ENCODE results near the gene PTPRN2. TPM values are rescaled to one million over a fixed set of nuclear protein-coding genes. Genes with fewer than 3 reads are reported as not detected.

Gene PTPRN2
- total and polyA plus RNA-seq, 2 experiments from 2014 or later, result 0.28 TPM; not detected in 1

- no peak for TF ChIP-seq CTCF (IDR thresholded peaks at IDR 0.05; ENCODE audit: low read depth, low read length)
- Histone ChIP-seq H3K4me3 (no peak overlapping the region), H3K4me1 (ENCODE audit: low read depth) (no peaks in the 10 kb centered on the region), H3K27ac (no peak overlapping the region), H3K27me3 (no peaks in the 10 kb centered on the region), H3K9me3 (ENCODE audit: low read depth) (no peaks in the 10 kb centered on the region), H3K36me3 (no peaks in the 10 kb centered on the region)
- DNase-seq (ENCODE audit: low read depth in 1 of 2, low spot score in 1 of 2), result no peak
Observed at GRCh38 chr7:157952050-157952667, 635.5 kb downstream of the PTPRN2 start.

GRCh38 chr7:157951300-157952049 lies 636.1 kb downstream of the PTPRN2 start:
- Histone ChIP-seq H3K27me3 (no peaks in the 10 kb centered on the region), H3K4me3 (no peak overlapping the region), H3K27ac (no peak overlapping the region), H3K4me1 (ENCODE audit: low read depth) (no peaks in the 10 kb centered on the region), H3K9me3 (ENCODE audit: low read depth) (no peaks in the 10 kb centered on the region), H3K36me3 (no peaks in the 10 kb centered on the region)
- DNase-seq (ENCODE audit: low read depth in 1 of 2, low spot score in 1 of 2), result no peak
- TF ChIP-seq CTCF (IDR thresholded peaks at IDR 0.05; ENCODE audit: low read depth, low read length), result no peak

- no peak for DNase-seq (ENCODE audit: low read depth in 1 of 2, low spot score in 1 of 2)
- H3K36me3 ChIP-seq, result no peaks in the 10 kb centered on the region
- no peaks in the 10 kb centered on the region for H3K27me3 ChIP-seq
- no peak overlapping the region for H3K27ac ChIP-seq
- TF ChIP-seq CTCF (IDR thresholded peaks at IDR 0.05; ENCODE audit: low read depth, low read length), result no peak
- no peaks in the 10 kb centered on the region for H3K9me3 ChIP-seq (ENCODE audit: low read depth)
- H3K4me3 ChIP-seq, result no peak overlapping the region
- no peaks in the 10 kb centered on the region for H3K4me1 ChIP-seq (ENCODE audit: low read depth)
Observed at GRCh38 chr7:157949711-157950110, 637.9 kb downstream of the PTPRN2 start.

- H3K4me1 ChIP-seq (ENCODE audit: low read depth), result no peaks in the 10 kb centered on the region
- H3K27ac ChIP-seq, result no peak overlapping the region
- no peaks in the 10 kb centered on the region for H3K9me3 ChIP-seq (ENCODE audit: low read depth)
- no peaks in the 10 kb centered on the region for H3K36me3 ChIP-seq
- no peak for DNase-seq (ENCODE audit: low read depth in 1 of 2, low spot score in 1 of 2)
- no peak for TF ChIP-seq CTCF (IDR thresholded peaks at IDR 0.05; ENCODE audit: low read depth, low read length)
- H3K27me3 ChIP-seq, result no peaks in the 10 kb centered on the region
- no peak overlapping the region for H3K4me3 ChIP-seq
Observed at GRCh38 chr7:157947504-157947903, 640.1 kb downstream of the PTPRN2 start.

GRCh38 chr7:157946398-157947060 lies 641.1 kb downstream of the PTPRN2 start:
- TF ChIP-seq CTCF (IDR thresholded peaks at IDR 0.05; ENCODE audit: low read depth, low read length), result no peak
- DNase-seq (ENCODE audit: low read depth in 1 of 2, low spot score in 1 of 2), result no peak
- no peak overlapping the region for H3K27ac ChIP-seq
- no peaks in the 10 kb centered on the region for H3K27me3 ChIP-seq
- no peaks in the 10 kb centered on the region for H3K4me1 ChIP-seq (ENCODE audit: low read depth)
- H3K9me3 ChIP-seq (ENCODE audit: low read depth), result no peaks in the 10 kb centered on the region
- H3K36me3 ChIP-seq, result no peaks in the 10 kb centered on the region
- no peak overlapping the region for H3K4me3 ChIP-seq

Data from cardiac muscle cell (in vitro differentiated cells and primary cell).